Endothelial cell of umbilical vein (primary cell): ENCODE results near the gene TSPAN9. TPM values are rescaled to one million over a fixed set of nuclear protein-coding genes. Genes with fewer than 3 reads are reported as not detected.

Experiments used
- BruUV-seq: library from RNA; stranded (reverse); fragments of 400-500 nt; replicated peaks from 2 replicates; lab custom pipeline; 2021; lab: Mats Ljungman, UMichigan
- CTCF ChIA-PET: fragments of 300-600, 350-600 bp; sonication (Branson Sonifier 250); formaldehyde crosslinking; loops from one replicate; lab custom pipeline; 2021; ENCODE audit warnings: antibody characterized with exemption, inconsistent platforms; lab: Charles Lee
- POLR2A ChIA-PET: fragments of 300-600, 350-600 bp; sonication (Branson Sonifier 250); formaldehyde crosslinking; loops from one replicate; lab custom pipeline; 2021; ENCODE audit warnings: antibody characterized with exemption, inconsistent platforms; lab: Charles Lee
- DNase-seq: peaks from one replicate; pipeline ENCODE4 v3.0.0-alpha.2; 2011; ENCODE audit warnings: low read depth, low spot score
- FAIRE-seq: peaks from 2 replicates; lab custom pipeline; 2011; peaks lifted over from hg19 to GRCh38; lab: Jason Lieb, UNC
- H2AFZ ChIP-seq: 2 replicates; pipeline ENCODE4 v1.6.0; 2012; ENCODE audit warnings: low read depth, low read length, control low read depth, inconsistent platforms
- H3K27ac ChIP-seq: 2 replicates; pipeline ENCODE4 v1.5.1; 2011; ENCODE audit warnings: low read depth, mild to moderate bottlenecking, control low read depth, low read length, moderate library complexity; ENCODE audit not compliant: insufficient read depth
- H3K27me3 ChIP-seq, 2 experiments: 2 replicates each; pipeline versions ENCODE4 v1.6.0 to v1.6.1; 2011; ENCODE audit warnings: low read length in 2 of 2, mixed read lengths in 1 of 2; ENCODE audit not compliant: control insufficient read depth in 2 of 2, insufficient read depth in 2 of 2
- H3K36me3 ChIP-seq, 2 experiments: 2 replicates in 1 of 2; 3 replicates in 1 of 2; pipeline ENCODE4 v1.5.1; 2011; ENCODE audit warnings: low read length in 2 of 2, mild to moderate bottlenecking in 1 of 2, moderate library complexity in 1 of 2; ENCODE audit not compliant: control insufficient read depth in 2 of 2, insufficient read depth in 2 of 2; ENCODE audit errors: extremely low read depth in 1 of 2
- H3K4me1 ChIP-seq: 3 replicates; pipeline ENCODE4 v1.5.1; 2011; ENCODE audit warnings: mild to moderate bottlenecking, low read length; ENCODE audit not compliant: control insufficient read depth, insufficient read depth; ENCODE audit errors: extremely low read depth
- H3K4me2 ChIP-seq: 2 replicates; pipeline ENCODE4 v1.6.1; 2011; ENCODE audit warnings: low read length, control low read depth, mixed read lengths; ENCODE audit not compliant: insufficient read depth
- H3K4me3 ChIP-seq, 3 experiments: fragments of 200-600 bp in 1 of 3; sonication (generic), shearing (Covaris generic) in 1 of 3; replicated peaks in 1 of 3; 2 replicates each; pipeline ENCODE4 v1.5.1; 2011 to 2016; ENCODE audit warnings: control low read depth in 3 of 3, low read length in 3 of 3, mild to moderate bottlenecking in 2 of 3, inconsistent platforms in 1 of 3, low read depth in 1 of 3, moderate library complexity in 1 of 3; ENCODE audit not compliant: insufficient read depth in 1 of 3
- H3K79me2 ChIP-seq: 2 replicates; pipeline ENCODE4 v1.6.0; 2012; ENCODE audit warnings: low read length, inconsistent platforms; ENCODE audit not compliant: control insufficient read depth, insufficient read depth
- H3K9ac ChIP-seq: replicated peaks from 2 replicates; pipeline ENCODE3; 2011; ENCODE audit warnings: low read length, control low read depth; ENCODE audit not compliant: insufficient read depth; ENCODE audit errors: extremely low read depth
- H3K9me1 ChIP-seq: replicated peaks from 3 replicates; pipeline ENCODE4 v1.6.0; 2011; ENCODE audit warnings: mild to moderate bottlenecking, low read length; ENCODE audit not compliant: control insufficient read depth, insufficient read depth; ENCODE audit errors: extremely low read depth
- H3K9me3 ChIP-seq: replicated peaks from 2 replicates; pipeline ENCODE4 v1.5.1; 2012; ENCODE audit warnings: low read length, inconsistent platforms; ENCODE audit not compliant: control insufficient read depth, insufficient read depth
- H4K20me1 ChIP-seq: replicated peaks from 2 replicates; pipeline ENCODE3; 2011; ENCODE audit warnings: mild to moderate bottlenecking, low read length; ENCODE audit not compliant: control insufficient read depth, insufficient read depth; ENCODE audit errors: extremely low read depth
- CTCF ChIP-seq, 2 donors: IDR thresholded peaks; 1 replicate in 1 of 2; 2 replicates in 1 of 2; pipeline ENCODE4 v1.5.1; 2011; ENCODE audit warnings: low read length in 2 of 2, mild to moderate bottlenecking in 2 of 2, moderate library complexity in 2 of 2, control low read depth in 1 of 2, inconsistent platforms in 1 of 2, low read depth in 1 of 2; ENCODE audit not compliant: insufficient read depth in 1 of 2; ENCODE audit errors: extremely low read depth in 1 of 2
- EZH2 ChIP-seq: IDR thresholded peaks from 2 replicates; pipeline ENCODE4 v1.6.1; 2012; ENCODE audit warnings: borderline replicate concordance, low read depth, mild to moderate bottlenecking, moderate library complexity, low read length, inconsistent platforms; ENCODE audit not compliant: severe bottlenecking
- MAX ChIP-seq: IDR thresholded peaks from 2 replicates; pipeline ENCODE4 v1.6.1; 2011; ENCODE audit not compliant: insufficient read depth, insufficient read length
- MYC ChIP-seq: IDR thresholded peaks from one replicate; pipeline ENCODE4 v1.6.1; 2011; ENCODE audit warnings: mild to moderate bottlenecking, low read depth, low read length
- POLR2AphosphoS5 ChIP-seq: IDR thresholded peaks from 2 replicates; pipeline ENCODE4 v1.6.1; 2012; ENCODE audit warnings: low read depth, mild to moderate bottlenecking, control low read depth, low read length, moderate library complexity; ENCODE audit not compliant: insufficient read depth
- dilution Hi-C: fragments of 300-500 bp; cut with MboI; formaldehyde crosslinking; loops from one replicate; pipeline ENCODE4 v1.15.0; 2019; ENCODE audit warnings: low sequenced_read_pairs; ENCODE audit not compliant: extremely low pct_ligation_motif_present
- intact Hi-C: fragments of 100-400 bp; cut with micrococcal nuclease; formaldehyde crosslinking; loops from one replicate; pipeline ENCODE4 v1.10.0; 2022
- polyA plus RNA-seq, 4 experiments: library from polyadenylated mRNA; depleted of rRNA in 3 of 4; stranded (reverse) in 3 of 4; unstranded in 1 of 4; fragments of >200 nt; gene quantifications; 2 replicates each; pipeline versions ENCODE4 v1.2.1 to v1.2.3, GENCODE V29; 2011 to 2012; ENCODE audit warnings: missing spikeins in 1 of 4
- total RNA-seq: library from RNA; stranded (reverse); gene quantifications from 2 replicates; pipeline ENCODE4 v1.2.3, GENCODE V29; 2021

Gene TSPAN9
- total and polyA plus RNA-seq, 2 donors (not counting 3 experiments of a cell fraction or from before 2014, with no cell fraction given), result 43.3 to 66.8 TPM

DNA sequence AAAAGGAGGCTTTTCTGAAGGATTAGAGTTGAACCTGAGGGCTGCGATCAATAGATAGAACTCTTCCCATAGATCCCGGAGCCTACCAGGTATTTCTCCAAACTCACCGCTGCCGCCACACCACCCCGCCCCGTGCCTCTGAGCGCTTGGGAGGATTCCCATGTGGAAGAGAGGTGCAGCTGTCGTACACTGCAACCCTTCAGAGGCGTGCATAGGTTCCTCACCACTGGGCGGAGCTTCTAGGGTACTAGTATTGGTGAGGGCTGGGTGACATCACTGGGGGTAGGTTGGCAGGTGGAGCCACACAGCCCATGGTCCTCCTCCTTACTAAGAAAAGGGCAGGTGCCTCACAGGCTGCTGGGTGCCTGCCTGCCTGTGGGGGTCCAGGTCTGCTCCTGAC, 127.0 kb downstream of the TSPAN9 start:
- dilution Hi-C loops, result no loop called here
- ChIA-PET POLR2A (no interaction called here), CTCF (no interaction called here)
- FAIRE-seq (no peak), DNase-seq (no peak)
- no peak overlapping the region for H3K9ac ChIP-seq
- no peaks in the 10 kb centered on the region for H3K9me3 ChIP-seq
- no peak overlapping the region for H2AFZ ChIP-seq
- H3K4me1 ChIP-seq, result peaks cover 22% of the 10 kb centered on the region
- no peak overlapping the region for H3K4me3 ChIP-seq
- H3K79me2 ChIP-seq, result no peaks in the 10 kb centered on the region
- intact Hi-C loops, result loop anchor here (5.0 kb wide), 1 partner anchor 52 kb away; no protein-coding TSS in a partner anchor
- no peak for TF ChIP-seq MAX
- no peak for TF ChIP-seq MYC
- TF ChIP-seq EZH2, result no peak
- H3K36me3 ChIP-seq, result no peaks in the 10 kb centered on the region
- no TSS peak for BruUV-seq
- H3K9me1 ChIP-seq, result no peaks in the 10 kb centered on the region
- no peak overlapping the region for H3K4me2 ChIP-seq
- H3K27me3 ChIP-seq, result peaks cover 2 to 11% of the 10 kb centered on the region in 2 experiments
- no peak overlapping the region for H3K27ac ChIP-seq
- H4K20me1 ChIP-seq, result no peaks in the 10 kb centered on the region

GRCh38 chr12:3204730-3205531, 127.8 kb downstream of the TSPAN9 start:
- dilution Hi-C loops, result no loop called here
- H3K4me3 ChIP-seq, result no peak overlapping the region
- H3K9ac ChIP-seq, result no peak overlapping the region
- H3K27ac ChIP-seq, result no peak overlapping the region
- no peak overlapping the region for H3K4me2 ChIP-seq
- H3K9me3 ChIP-seq, result no peaks in the 10 kb centered on the region
- intact Hi-C loops, result loop anchor here (5.0 kb wide), 1 partner anchor 53 kb away; no protein-coding TSS in a partner anchor
- peaks cover 16% of the 10 kb centered on the region for H3K4me1 ChIP-seq
- no peaks in the 10 kb centered on the region for H3K9me1 ChIP-seq
- POLR2A ChIA-PET, result no interaction called here
- no peak overlapping the region for H2AFZ ChIP-seq
- BruUV-seq, result no TSS peak
- no peaks in the 10 kb centered on the region for H3K79me2 ChIP-seq
- H4K20me1 ChIP-seq, result no peaks in the 10 kb centered on the region
- CTCF ChIA-PET, result interaction anchor here (3.1 to 4.2 kb wide), 2 partner anchors 70 to 132 kb away, joined by 16 to 40 read pairs; no protein-coding TSS in a partner anchor
- DNase-seq (no peak), FAIRE-seq (no peak)
- TF ChIP-seq EZH2 (no peak), MYC (no peak), POLR2AphosphoS5 (no peak), MAX (no peak), CTCF (IDR thresholded peaks at IDR 0.05; ENCODE audit: extremely low read depth in 1 of 2, insufficient read depth in 1 of 2, low read depth in 1 of 2, low read length in 2 of 2) (no peak)
- H3K36me3 ChIP-seq, result no peaks in the 10 kb centered on the region
- peaks cover 2 to 11% of the 10 kb centered on the region in 2 experiments for H3K27me3 ChIP-seq
